Pancreas (tissue), 10 donors: Measurements from ENCODE around the gene FBXL17. TPM values are rescaled to one million over a fixed set of nuclear protein-coding genes. Genes with fewer than 3 reads are reported as not detected.

Source experiments
- ATAC-seq, 4 donors: fragments of 200-7000 bp; cut with Tn5 transposase; one replicate each; pipeline versions ENCODE4 v1.8.0 to v1.9.1; 2020; ENCODE audit warnings: mild to moderate bottlenecking in 4 of 4, moderate library complexity in 4 of 4
- DNase-seq, 6 donors: peaks; one replicate each; pipeline ENCODE4 v3.0.0-alpha.2; 2020
- FAIRE-seq: peaks from 2 replicates; lab custom pipeline; 2012; peaks lifted over from hg19 to GRCh38; lab: Jason Lieb, UNC
- H3K27ac ChIP-seq, 4 donors: fragments of 200-600 bp; sonication (generic); 1 replicate in 3 of 4; 2 replicates in 1 of 4; pipeline versions ENCODE4 v1.5.0 to v1.8.0; 2020
- H3K27me3 ChIP-seq, 4 donors: fragments of 200-600 bp; one replicate each; pipeline ENCODE4 v1.8.0; 2021
- H3K36me3 ChIP-seq, 3 donors: fragments of 200-600 bp; sonication (generic) in 1 of 3; one replicate each; pipeline versions ENCODE4 v1.5.0 to v1.8.0; 2020 to 2021
- H3K4me1 ChIP-seq, 3 donors: fragments of 200-600 bp; one replicate each; pipeline ENCODE4 v1.8.0; 2021
- H3K4me3 ChIP-seq, 4 donors: fragments of 200-600 bp; sonication (generic) in 2 of 4; one replicate each; pipeline versions ENCODE4 v1.5.0 to v1.8.0; 2020 to 2021
- H3K9me3 ChIP-seq, 4 donors: fragments of 200-600 bp; one replicate each; pipeline ENCODE4 v1.8.0; 2021
- CTCF ChIP-seq, 4 donors: fragments of 200-600 bp; sonication (generic) in 3 of 4; IDR thresholded peaks; one replicate each; pipeline versions ENCODE4 v1.5.0 to v1.8.0; 2021; ENCODE audit warnings: antibody characterized with exemption in 4 of 4
- WGBS, 2 donors: extraction: QIAGEN DNeasy Blood & Tissue Kit; methylation state at CpG; one replicate each; pipeline ENCODE4 v1.1.7; 2013; 5-methylcytosine and 5-hydroxymethylcytosine counted together
- intact Hi-C, 3 donors: fragments of 100-400 bp; cut with DNase I; formaldehyde crosslinking; loops; one replicate each; pipeline versions ENCODE4 v1.11.1 to v1.14.2; 2022
- polyA plus RNA-seq, 2 donors: library from polyadenylated mRNA; stranded (reverse); fragments of 200-250 nt; gene quantifications; one replicate each; pipeline ENCODE4 v1.2.3, GENCODE V29; 2013
- total RNA-seq, 6 donors: library from RNA; stranded (reverse); fragmentation: NEBNext Ultra II Directional in 4 of 6; extraction: Animal tissue kit (Norgen Biotek cat#: 25700) in 4 of 6; gene quantifications; one replicate each; pipeline versions ENCODE4 v1.2.1 to v1.2.4, GENCODE V29; 2021 to 2023
- donor health status: healthy with polysubstance abuse.
- donor health status: DM: no; HTN: no; CAD: no; lungs with moderate emphysema.
- donor health status: DM: no; HTN: no; CAD: no.
- donor health status: control.
- donor health status: control.
- donor health status: Bipolar disorder and iron deficiency.
- donor health status: DM: yes; HTN: yes; CAD: no.
- donor health status: DM: no; HTN: no; CAD: no.
- donor health status: DM: no; HTN: no; CAD: no.
- donor health status: DM: yes; HTN: yes; CAD: no.

The FBXL17 gene
- total and polyA plus RNA-seq, 8 donors, result 4.2 to 11.1 (median 7.3) TPM

GRCh38 chr5:108367679-108368334 lies 14.1 kb downstream of the FBXL17 start:
- intact Hi-C loops, result no loop called here
- no peak for TF ChIP-seq CTCF (IDR thresholded peaks at IDR 0.05)
- peaks cover 0 to 8% (median 7%) of the 10 kb centered on the region in 3 donors for H3K4me1 ChIP-seq
- 77% methylated on average over 8 of the region's 8 CpGs for WGBS, 2 donors
- no peak overlapping the region for H3K4me3 ChIP-seq
- H3K36me3 ChIP-seq, result no peaks in the 10 kb centered on the region
- ATAC-seq (no peak), DNase-seq (no peak), FAIRE-seq (no peak)
- no peak overlapping the region for H3K27ac ChIP-seq
- no peaks in the 10 kb centered on the region for H3K9me3 ChIP-seq
- no peaks in the 10 kb centered on the region for H3K27me3 ChIP-seq

DNA sequence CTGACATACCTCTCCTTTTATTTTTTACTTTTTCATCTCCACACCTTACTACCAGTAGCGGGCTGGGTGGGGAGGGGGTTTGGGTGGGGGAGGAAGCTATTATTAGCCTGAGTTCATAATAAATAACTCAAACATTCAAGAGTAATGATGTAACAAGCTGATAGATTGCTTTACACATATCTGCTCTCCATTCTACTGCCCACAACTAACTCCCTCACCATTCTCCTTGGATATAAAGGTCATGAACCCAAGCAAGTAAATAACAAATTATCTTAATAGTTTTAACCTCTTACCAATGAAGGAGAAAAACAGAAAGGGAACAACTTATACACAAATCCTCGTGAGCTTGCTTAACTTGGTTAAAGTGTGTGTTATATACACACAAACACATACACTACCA lies 15.4 kb downstream of the FBXL17 start:
- ATAC-seq (no peak), FAIRE-seq (no peak)
- WGBS, 2 donors, result 83% methylated on average over 2 of the region's 2 CpGs

GRCh38 chr5:108361771-108362170 lies 20.1 kb downstream of the FBXL17 start:
- Histone ChIP-seq H3K27me3 (no peaks in the 10 kb centered on the region), H3K9me3 (no peaks in the 10 kb centered on the region), H3K36me3 (no peaks in the 10 kb centered on the region), H3K4me1 (no peaks in the 10 kb centered on the region), H3K27ac (no peak overlapping the region), H3K4me3 (no peak overlapping the region)
- TF ChIP-seq CTCF (IDR thresholded peaks at IDR 0.05), result no peak
- 90 to 91% methylated on average over 2 of the region's 2 CpGs for WGBS, 2 donors
- intact Hi-C loops, result no loop called here
- DNase-seq, result no peak
- no peak for ATAC-seq
- FAIRE-seq, result no peak

More for the DNA sequence above, 15.4 kb downstream of the FBXL17 start:
- TF ChIP-seq CTCF (IDR thresholded peaks at IDR 0.05), result no peak
- Histone ChIP-seq H3K27me3 (no peaks in the 10 kb centered on the region), H3K4me1 (peaks cover 0 to 8% (median 7%) of the 10 kb centered on the region in 3 donors), H3K27ac (no peak overlapping the region), H3K9me3 (no peaks in the 10 kb centered on the region), H3K4me3 (no peak overlapping the region), H3K36me3 (no peaks in the 10 kb centered on the region)
- intact Hi-C loops, result no loop called here
- no peak for DNase-seq

DNA sequence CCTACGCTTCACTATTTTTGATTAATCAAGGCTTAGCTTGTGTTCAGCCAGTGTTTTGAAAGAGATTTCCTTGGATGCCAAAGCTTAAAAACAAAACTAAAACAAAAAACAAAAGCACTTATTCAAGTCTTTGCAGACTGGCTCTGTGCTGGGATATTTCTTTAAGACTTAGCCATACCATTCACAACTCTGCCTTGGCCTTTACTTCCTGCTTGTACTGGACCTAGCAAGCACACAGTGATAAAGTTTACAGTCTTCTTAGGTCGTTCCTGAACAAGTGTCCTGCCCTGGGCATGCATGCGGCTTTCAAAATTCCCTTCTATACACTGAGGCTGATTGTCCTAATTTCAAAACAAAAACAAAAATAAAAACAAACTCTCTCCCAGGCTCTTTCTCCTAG lies 20.7 kb downstream of the FBXL17 start:
- H3K4me3 ChIP-seq, result no peak overlapping the region
- no peaks in the 10 kb centered on the region for H3K36me3 ChIP-seq
- H3K4me1 ChIP-seq, result no peaks in the 10 kb centered on the region
- WGBS, 2 donors, result 85 to 91% methylated on average over 3 of the region's 3 CpGs
- DNase-seq, result no peak
- no peaks in the 10 kb centered on the region for H3K27me3 ChIP-seq
- no peak overlapping the region for H3K27ac ChIP-seq
- FAIRE-seq, result no peak
- no peak for ATAC-seq
- intact Hi-C loops, result no loop called here
- no peak for TF ChIP-seq CTCF (IDR thresholded peaks at IDR 0.05)
- no peaks in the 10 kb centered on the region for H3K9me3 ChIP-seq

DNA sequence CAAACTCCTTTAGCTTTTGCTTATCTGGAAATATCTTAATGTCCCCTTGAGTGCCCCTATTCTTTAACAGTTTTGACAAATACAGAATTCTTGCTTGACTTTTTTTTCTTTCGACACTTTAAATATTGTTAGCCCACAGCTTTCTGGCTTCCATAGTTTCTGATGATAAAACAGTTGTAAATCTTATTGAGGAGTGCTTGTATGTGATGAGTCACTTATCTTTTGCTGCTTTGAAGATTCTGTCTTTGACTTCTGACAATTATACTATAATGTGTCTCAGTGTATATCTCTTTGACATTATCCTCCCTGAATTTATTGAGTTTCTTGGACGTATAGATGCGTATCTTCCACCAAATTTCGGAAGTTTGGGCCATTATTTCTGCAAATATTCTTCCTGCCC lies 21.6 kb downstream of the FBXL17 start:
- H3K4me1 ChIP-seq, result no peaks in the 10 kb centered on the region
- H3K27ac ChIP-seq, result no peak overlapping the region
- no peak overlapping the region for H3K4me3 ChIP-seq
- H3K36me3 ChIP-seq, result no peaks in the 10 kb centered on the region
- no peak for ATAC-seq
- no peak for FAIRE-seq
- intact Hi-C loops, result no loop called here
- no peaks in the 10 kb centered on the region for H3K27me3 ChIP-seq
- no peaks in the 10 kb centered on the region for H3K9me3 ChIP-seq
- TF ChIP-seq CTCF (IDR thresholded peaks at IDR 0.05), result no peak
- DNase-seq, result no peak
- WGBS, 2 donors, result 95 to 98% methylated on average over 4 of the region's 4 CpGs
